HUES64 (cell line): ENCODE measurements around the gene BRAF.
"Not testable (repeated sequence)": the region's sequence is repeated elsewhere in the genome, so short reads cannot be mapped to it uniquely, and the experiment has no call there.

Source experiments
- H3K27ac ChIP-seq: 2 replicates; pipeline ENCODE4 v1.7.0; 2013; ENCODE audit warnings: low read depth, low read length, inconsistent platforms
- H3K27me3 ChIP-seq: 2 replicates; pipeline ENCODE4 v1.6.1; 2013; ENCODE audit warnings: mild to moderate bottlenecking, low read length; ENCODE audit not compliant: insufficient read depth
- H3K36me3 ChIP-seq: 2 replicates; pipeline ENCODE4 v1.6.1; 2013; ENCODE audit warnings: mild to moderate bottlenecking, low read length; ENCODE audit not compliant: insufficient read depth
- H3K4me1 ChIP-seq: 2 replicates; pipeline ENCODE4 v1.6.1; 2013; ENCODE audit warnings: mild to moderate bottlenecking, low read length, moderate library complexity; ENCODE audit not compliant: insufficient read depth
- H3K4me3 ChIP-seq: 2 replicates; pipeline ENCODE4 v1.5.1; 2013; ENCODE audit warnings: mild to moderate bottlenecking, low read length, moderate library complexity
- H3K9ac ChIP-seq: 2 replicates; pipeline ENCODE4 v1.6.1; 2013; ENCODE audit warnings: mild to moderate bottlenecking, low read depth, low read length
- H3K9me3 ChIP-seq: 2 replicates; pipeline ENCODE4 v1.6.1; 2013; ENCODE audit warnings: low read depth, low read length; ENCODE audit not compliant: insufficient read depth
- WGBS: fragments of 150-250, 120-280 bp; methylation state at CpG from one replicate; pipeline ENCODE4 v1.1.7; 2013; ENCODE audit warnings: missing lambda C conversion rate; 5-methylcytosine and 5-hydroxymethylcytosine counted together

BRAF gene

GRCh38 chr7:140829720-140830119 is 95.0 kb downstream of the BRAF start:
- no peak overlapping the region for H3K9ac ChIP-seq
- no peaks in the 10 kb centered on the region for H3K9me3 ChIP-seq
- no peak overlapping the region for H3K4me3 ChIP-seq
- no peak overlapping the region for H3K27ac ChIP-seq
- H3K27me3 ChIP-seq, result no peaks in the 10 kb centered on the region
- WGBS, result 88% methylated on average over 1 of the region's 1 CpG
- peaks cover 20% of the 10 kb centered on the region for H3K36me3 ChIP-seq
- no peaks in the 10 kb centered on the region for H3K4me1 ChIP-seq

GRCh38 chr7:140828741-140829140 is 96.0 kb downstream of the BRAF start:
- no peaks in the 10 kb centered on the region for H3K27me3 ChIP-seq
- no peak overlapping the region for H3K27ac ChIP-seq
- H3K4me3 ChIP-seq, result no peak overlapping the region
- peaks cover 10% of the 10 kb centered on the region; the same call in 1 of the 2 replicates for H3K36me3 ChIP-seq
- 88% methylated on average over 1 of the region's 1 CpG for WGBS
- H3K9ac ChIP-seq, result no peak overlapping the region
- no peaks in the 10 kb centered on the region for H3K4me1 ChIP-seq
- no peaks in the 10 kb centered on the region for H3K9me3 ChIP-seq

GRCh38 chr7:140817383-140817782 is 107.3 kb downstream of the BRAF start:
- H3K36me3 ChIP-seq, H3K4me1 ChIP-seq, H3K27ac ChIP-seq, H3K9ac ChIP-seq, H3K9me3 ChIP-seq, H3K4me3 ChIP-seq, H3K27me3 ChIP-seq: not testable (repeated sequence)

- H3K36me3 ChIP-seq, result peaks cover 2% of the 10 kb centered on the region
- no peaks in the 10 kb centered on the region for H3K27me3 ChIP-seq
- 60% methylated on average over 4 of the region's 5 CpGs for WGBS
- no peaks in the 10 kb centered on the region for H3K9me3 ChIP-seq
- no peaks in the 10 kb centered on the region for H3K4me1 ChIP-seq
- no peak overlapping the region for H3K9ac ChIP-seq
- no peak overlapping the region for H3K4me3 ChIP-seq
- no peak overlapping the region for H3K27ac ChIP-seq
These were observed 113.7 kb downstream of the BRAF start for GRCh38 chr7:140810830-140811556.

GRCh38 chr7:140810385-140810784 is 114.3 kb downstream of the BRAF start:
- no peak overlapping the region for H3K4me3 ChIP-seq
- no peaks in the 10 kb centered on the region for H3K27me3 ChIP-seq
- H3K36me3 ChIP-seq, result peaks cover 3% of the 10 kb centered on the region
- no peak overlapping the region for H3K27ac ChIP-seq
- H3K4me1 ChIP-seq, result no peaks in the 10 kb centered on the region
- no peaks in the 10 kb centered on the region for H3K9me3 ChIP-seq
- 94% methylated on average over 9 of the region's 9 CpGs for WGBS
- H3K9ac ChIP-seq, result no peak overlapping the region

GRCh38 chr7:140778975-140779374 is 145.8 kb downstream of the BRAF start:
- Histone ChIP-seq H3K4me3 (no peak overlapping the region), H3K9ac (no peak overlapping the region), H3K27ac (no peak overlapping the region), H3K9me3 (no peaks in the 10 kb centered on the region), H3K4me1 (no peaks in the 10 kb centered on the region), H3K27me3 (no peaks in the 10 kb centered on the region), H3K36me3 (peaks cover 79% of the 10 kb centered on the region)
- WGBS, result 97% methylated on average over 2 of the region's 2 CpGs

GRCh38 chr7:140778568-140778967 is 146.2 kb downstream of the BRAF start:
- Histone ChIP-seq H3K36me3 (peaks cover 75% of the 10 kb centered on the region), H3K9ac (no peak overlapping the region), H3K9me3 (no peaks in the 10 kb centered on the region), H3K4me3 (no peak overlapping the region), H3K27ac (no peak overlapping the region), H3K4me1 (no peaks in the 10 kb centered on the region), H3K27me3 (no peaks in the 10 kb centered on the region)
- WGBS, result 100% methylated on average over 1 of the region's 1 CpG

GRCh38 chr7:140774371-140774770 is 150.4 kb downstream of the BRAF start:
- WGBS, result 85% methylated on average over 4 of the region's 4 CpGs
- Histone ChIP-seq H3K27ac (no peak overlapping the region), H3K27me3 (no peaks in the 10 kb centered on the region)

GRCh38 chr7:140773104-140773503 is 151.6 kb downstream of the BRAF start:
- Histone ChIP-seq H3K27me3 (no peaks in the 10 kb centered on the region), H3K4me1 (no peaks in the 10 kb centered on the region), H3K36me3 (peaks cover 61% of the 10 kb centered on the region), H3K9me3 (no peaks in the 10 kb centered on the region), H3K4me3 (no peak overlapping the region), H3K9ac (no peak overlapping the region), H3K27ac (no peak overlapping the region)
- 94% methylated on average over 3 of the region's 3 CpGs for WGBS

More at GRCh38 chr7:140774371-140774770, 150.4 kb downstream of the BRAF start:
- no peaks in the 10 kb centered on the region for H3K9me3 ChIP-seq
- H3K4me3 ChIP-seq, result no peak overlapping the region
- no peaks in the 10 kb centered on the region for H3K4me1 ChIP-seq
- peaks cover 63% of the 10 kb centered on the region for H3K36me3 ChIP-seq
- no peak overlapping the region for H3K9ac ChIP-seq

GRCh38 chr7:140771826-140772225 is 152.9 kb downstream of the BRAF start:
- H3K9ac ChIP-seq, result no peak overlapping the region
- no peak overlapping the region for H3K4me3 ChIP-seq
- peaks cover 51% of the 10 kb centered on the region for H3K36me3 ChIP-seq
- no peaks in the 10 kb centered on the region for H3K4me1 ChIP-seq
- H3K27me3 ChIP-seq, result no peaks in the 10 kb centered on the region
- H3K27ac ChIP-seq, result no peak overlapping the region
- no peaks in the 10 kb centered on the region for H3K9me3 ChIP-seq

- Histone ChIP-seq H3K4me1 (no peaks in the 10 kb centered on the region), H3K27ac (no peak overlapping the region), H3K9ac (no peak overlapping the region), H3K27me3 (no peaks in the 10 kb centered on the region), H3K36me3 (peaks cover 40% of the 10 kb centered on the region), H3K9me3 (no peaks in the 10 kb centered on the region), H3K4me3 (no peak overlapping the region)
- WGBS, result 88% methylated on average over 3 of the region's 3 CpGs
These were observed 154.9 kb downstream of the BRAF start for GRCh38 chr7:140769852-140770251.

- over 99% methylated on average over 3 of the region's 3 CpGs for WGBS
- Histone ChIP-seq H3K4me3 (no peak overlapping the region), H3K36me3 (peaks cover 23% of the 10 kb centered on the region), H3K27ac (no peak overlapping the region), H3K4me1 (no peaks in the 10 kb centered on the region), H3K9ac (no peak overlapping the region), H3K9me3 (no peaks in the 10 kb centered on the region), H3K27me3 (no peaks in the 10 kb centered on the region)
These were observed 157.3 kb downstream of the BRAF start for GRCh38 chr7:140767418-140767817.
